Body of pancreas (tissue), 4 donors: ENCODE results near the gene NEU3. TPM values are rescaled to one million over a fixed set of nuclear protein-coding genes. Genes with fewer than 3 reads are reported as not detected.
"Not testable (repeated sequence)": the region's sequence is repeated elsewhere in the genome, so short reads cannot be mapped to it uniquely, and the experiment has no call there.

Source experiments
- ATAC-seq: fragments of 150-250 bp; one replicate; pipeline ENCODE4 v1.9.1; 2016
- DNase-seq, 4 donors: peaks; one replicate each; pipeline ENCODE4 v3.0.0-alpha.2; 2019
- H3K27ac ChIP-seq, 4 donors: fragments of 200-600 bp; sonication (generic); 1 replicate in 3 of 4; 2 replicates in 1 of 4; pipeline versions ENCODE4 v1.5.1 to v1.6.1; 2016 to 2019; ENCODE audit warnings: mild to moderate bottlenecking in 1 of 4, mixed read lengths in 1 of 4, moderate library complexity in 1 of 4
- H3K27me3 ChIP-seq, 2 donors: fragments of 200-600 bp; sonication (generic); one replicate each; pipeline ENCODE4 v1.6.0; 2016; ENCODE audit warnings: mild to moderate bottlenecking in 1 of 2
- H3K36me3 ChIP-seq, 2 donors: fragments of 200-600 bp; sonication (generic); replicated peaks in 1 of 2; 2 replicates each; pipeline ENCODE4 v1.5.1; 2016; ENCODE audit warnings: low read depth in 2 of 2; ENCODE audit not compliant: insufficient read depth in 1 of 2
- H3K4me1 ChIP-seq: fragments of 200-600 bp; sonication (generic); one replicate; pipeline ENCODE4 v1.6.0; 2016
- H3K4me3 ChIP-seq, 2 donors: fragments of 200-600 bp; sonication (generic); 1 replicate in 1 of 2; 2 replicates in 1 of 2; pipeline ENCODE4 v1.5.1; 2016 to 2019
- H3K9me3 ChIP-seq, 3 donors: fragments of 200-600 bp; sonication (generic); 1 replicate in 2 of 3; 2 replicates in 1 of 3; pipeline ENCODE4 v1.5.1; 2016
- CTCF ChIP-seq, 7 experiments: fragments of 450-650 bp in 4 of 7; fragments of 200-600 bp in 3 of 7; sonication (generic) in 3 of 7; IDR thresholded peaks; one replicate each; pipeline ENCODE4 v1.5.1; 2016 to 2019; ENCODE audit warnings: antibody characterized with exemption in 7 of 7
- POLR2A ChIP-seq, 3 donors: fragments of 450-650 bp; IDR thresholded peaks; one replicate each; pipeline ENCODE4 v1.6.1; 2016; ENCODE audit warnings: antibody characterized with exemption in 3 of 3, mild to moderate bottlenecking in 2 of 3
- WGBS, 2 donors: methylation state at CpG; one replicate each; pipeline ENCODE4 v1.1.5; 2017; 5-methylcytosine and 5-hydroxymethylcytosine counted together
- intact Hi-C: fragments of 100-400 bp; cut with DNase I; formaldehyde crosslinking; loops from one replicate; pipeline ENCODE4 v1.15.1; 2023
- total RNA-seq, 2 donors: library from RNA; depleted of rRNA; stranded (reverse); fragments of >200 nt; gene quantifications; one replicate each; pipeline ENCODE4 v1.1.0, GENCODE V29; 2016

The NEU3 gene
- total RNA-seq, 2 donors from 2014 or later: 1.6 to 8.6 TPM

GRCh38 chr11:75041263-75041662 lies 52.5 kb downstream of the NEU3 start:
- H3K4me1 ChIP-seq: no peaks in the 10 kb centered on the region
- TF ChIP-seq POLR2A (IDR thresholded peaks at IDR 0.05) (no peak), CTCF (IDR thresholded peaks at IDR 0.05) (no peak)
- H3K27ac ChIP-seq: no peak overlapping the region
- H3K27me3 ChIP-seq: no peaks in the 10 kb centered on the region
- 56 to 96% methylated on average over 2 of the region's 2 CpGs for WGBS, 2 donors
- H3K36me3 ChIP-seq: no peaks in the 10 kb centered on the region
- H3K9me3 ChIP-seq: no peaks in the 10 kb centered on the region
- no peak for DNase-seq
- intact Hi-C loops: no loop called here
- H3K4me3 ChIP-seq: no peak overlapping the region
- ATAC-seq: no peak

DNA sequence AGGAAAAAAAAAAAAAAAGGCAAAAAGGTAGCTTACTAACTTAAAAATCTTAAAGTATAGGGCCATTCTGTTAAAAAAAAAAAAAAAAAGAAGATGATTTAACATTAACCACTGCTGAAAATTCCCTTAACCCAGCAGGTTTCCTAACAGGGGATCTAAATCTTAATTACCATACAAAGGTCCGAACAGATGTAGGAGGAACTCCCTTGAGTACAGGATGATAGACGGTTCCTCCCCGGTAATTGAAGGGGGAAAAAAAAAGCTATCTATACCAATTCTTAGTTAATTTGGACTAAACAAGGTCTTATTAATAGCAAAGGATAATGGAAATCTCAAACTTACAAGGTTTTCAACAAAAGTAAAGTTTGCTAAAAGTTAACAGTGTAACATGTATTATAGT lies 53.1 kb downstream of the NEU3 start:
- H3K4me1 ChIP-seq, H3K27me3 ChIP-seq, H3K9me3 ChIP-seq, ATAC-seq, DNase-seq, H3K27ac ChIP-seq, intact Hi-C loops, H3K36me3 ChIP-seq, H3K4me3 ChIP-seq: not testable (repeated sequence)
- 52 to 58% methylated on average over 3 of the region's 3 CpGs for WGBS, 2 donors

DNA sequence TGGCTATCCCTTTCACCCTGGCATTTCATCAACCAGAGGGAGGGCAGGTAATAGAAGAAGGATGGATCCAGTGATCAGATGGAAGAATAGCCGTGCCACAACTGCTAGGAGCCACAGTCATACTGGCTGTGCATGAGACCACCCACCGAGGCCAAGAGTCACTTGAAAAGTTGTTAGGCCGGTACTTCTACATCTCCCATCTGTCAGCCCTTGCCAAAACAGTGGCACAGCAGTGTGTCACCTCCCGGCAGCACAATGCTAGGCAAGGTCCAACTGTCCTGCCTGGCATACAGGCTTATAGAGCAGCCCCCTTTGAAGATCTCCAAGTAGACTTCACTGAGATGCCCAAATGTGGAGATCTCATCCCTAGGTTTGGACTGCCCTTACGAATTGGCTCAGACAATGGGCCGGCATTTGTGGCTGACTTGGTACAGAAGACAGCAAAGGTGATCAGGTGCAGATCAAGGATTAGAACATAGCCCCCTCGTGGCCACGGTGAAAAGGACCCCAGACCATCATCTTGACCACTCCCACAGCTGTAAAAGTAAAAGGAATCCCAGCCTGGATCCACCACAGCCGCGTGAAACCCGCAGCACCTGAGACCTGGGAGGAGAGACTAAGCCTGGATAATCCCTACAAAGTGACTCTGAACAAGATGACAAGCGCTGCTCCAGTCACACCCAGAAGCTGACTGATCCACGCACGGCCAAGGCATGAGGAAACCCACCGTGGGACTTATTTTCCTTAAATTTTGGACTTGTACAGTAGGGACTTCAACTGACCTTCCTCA lies 55.8 kb downstream of the NEU3 start:
- H3K4me1 ChIP-seq, H3K4me3 ChIP-seq, H3K27ac ChIP-seq, H3K9me3 ChIP-seq, DNase-seq, intact Hi-C loops, ATAC-seq, H3K27me3 ChIP-seq, H3K36me3 ChIP-seq: not testable (repeated sequence)
- WGBS, 2 donors: 80 to 81% methylated on average over 15 of the region's 15 CpGs

DNA sequence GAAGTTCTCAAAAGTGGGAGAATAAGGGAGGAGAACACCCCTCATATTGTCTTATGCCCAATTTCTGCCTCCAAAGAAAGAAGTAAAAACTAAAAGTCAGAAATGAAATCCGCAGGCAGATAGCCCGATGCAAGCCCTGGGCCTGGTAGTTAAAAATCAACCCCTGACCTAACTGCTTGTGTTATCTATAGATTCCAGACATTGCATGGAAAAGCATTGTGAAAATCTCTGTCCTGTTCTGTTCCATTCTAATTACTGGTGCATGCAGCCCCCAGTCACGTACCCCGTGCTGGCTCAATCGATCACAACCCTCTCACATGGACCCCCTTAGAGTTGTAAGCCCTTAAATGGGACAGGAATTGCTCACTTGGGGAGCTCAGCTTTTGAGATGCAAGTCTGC lies 57.9 kb downstream of the NEU3 start:
- DNase-seq, H3K4me3 ChIP-seq, H3K36me3 ChIP-seq, H3K9me3 ChIP-seq, H3K27ac ChIP-seq, H3K4me1 ChIP-seq, ATAC-seq, intact Hi-C loops, H3K27me3 ChIP-seq: not testable (repeated sequence)
- 64 to 74% methylated on average over 5 of the region's 5 CpGs for WGBS, 2 donors

DNA sequence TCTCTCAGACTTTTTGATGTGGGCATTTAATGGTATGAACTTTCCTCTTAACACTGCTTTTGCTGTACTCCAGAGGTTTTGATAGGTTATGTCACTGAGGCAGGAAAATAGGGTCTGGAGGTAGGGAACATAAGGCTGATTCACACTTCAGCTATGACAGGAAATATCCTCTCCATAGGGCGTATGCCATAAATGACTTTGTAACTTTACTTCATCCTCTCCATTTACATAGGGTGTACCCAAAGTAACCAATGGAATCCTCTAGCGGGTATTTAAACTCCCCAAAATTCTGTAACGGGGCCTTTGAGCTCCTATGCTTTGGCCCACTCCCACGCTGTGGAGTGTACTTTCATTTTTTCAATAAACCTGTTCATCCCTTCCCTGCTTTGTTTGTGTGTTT lies 58.5 kb downstream of the NEU3 start:
- ATAC-seq (no peak), DNase-seq (no peak)
- TF ChIP-seq POLR2A (IDR thresholded peaks at IDR 0.05) (no peak), CTCF (IDR thresholded peaks at IDR 0.05) (no peak)
- no peaks in the 10 kb centered on the region for H3K9me3 ChIP-seq
- H3K36me3 ChIP-seq: no peaks in the 10 kb centered on the region
- no peak overlapping the region for H3K27ac ChIP-seq
- intact Hi-C loops: no loop called here
- no peak overlapping the region for H3K4me3 ChIP-seq
- no peaks in the 10 kb centered on the region for H3K27me3 ChIP-seq
- WGBS, 2 donors: 87 to 93% methylated on average over 4 of the region's 4 CpGs
- no peaks in the 10 kb centered on the region for H3K4me1 ChIP-seq

DNA sequence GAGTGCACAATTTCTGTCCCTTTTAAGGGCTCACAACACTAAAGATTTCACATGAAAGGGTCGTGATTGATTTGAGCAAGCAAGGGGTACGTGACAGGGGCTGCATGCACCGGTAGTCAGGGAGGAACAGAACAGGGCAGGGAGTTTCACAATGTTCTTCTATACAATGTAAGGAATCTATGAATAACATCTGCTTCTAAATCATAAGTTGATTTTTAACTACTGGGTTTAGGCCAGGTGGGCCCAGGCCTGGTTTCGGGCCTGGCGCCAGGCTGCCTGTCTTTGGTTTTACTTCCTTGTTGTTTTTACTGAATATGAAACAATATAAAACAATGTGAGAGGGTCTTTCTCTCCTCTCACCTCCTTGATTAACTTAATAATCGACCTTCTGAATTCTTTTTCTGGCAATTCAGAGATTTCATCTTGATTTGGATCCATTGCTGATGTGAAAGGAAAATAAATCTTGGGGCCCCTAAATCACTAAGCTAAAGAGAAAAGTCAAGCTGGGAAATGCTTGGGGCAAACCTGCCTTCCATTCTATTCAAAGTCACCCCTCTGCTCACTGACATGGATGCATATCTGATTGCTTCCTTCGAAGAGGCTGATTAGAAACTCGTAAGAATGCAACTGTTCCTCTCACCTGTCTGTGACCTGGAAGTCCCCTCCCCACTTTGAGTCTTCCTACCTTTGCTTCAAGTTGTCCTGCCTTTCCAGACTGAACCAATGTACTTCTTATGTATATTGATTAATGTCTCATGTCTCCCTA lies 61.0 kb downstream of the NEU3 start:
- WGBS, 2 donors: 55 to 67% methylated on average over 8 of the region's 8 CpGs
- peak in 1 of 4 donors; percentile 41 for DNase-seq

More for the DNA sequence above, 61.0 kb downstream of the NEU3 start:
- H3K4me1 ChIP-seq, ATAC-seq, H3K9me3 ChIP-seq, H3K27me3 ChIP-seq, H3K4me3 ChIP-seq, H3K36me3 ChIP-seq, intact Hi-C loops: not testable (repeated sequence)
- peak overlapping the region in 1 of 4 donors; percentile 45 for H3K27ac ChIP-seq
